Upper lobe of left lung (tissue), 4 donors: ENCODE measurements around the gene TUBGCP6.

Experiments
- POLR2A ChIP-seq, 4 donors: fragments of 450-650 bp; IDR thresholded peaks; one replicate each; pipeline ENCODE4 v1.5.1; 2016 to 2017; ENCODE audit warnings: antibody characterized with exemption in 4 of 4, mild to moderate bottlenecking in 2 of 4
- POLR2AphosphoS5 ChIP-seq, 2 donors: sonication (generic); formaldehyde crosslinking; IDR thresholded peaks; one replicate each; pipeline ENCODE4 v1.5.1; 2017; ENCODE audit warnings: antibody characterized with exemption in 2 of 2
- TF ChIP-seq, protein P1 (sequence below), 6 experiments: fragments of 450-650 bp in 4 of 6; fragments of 200-600 bp in 2 of 6; sonication (generic) in 2 of 6; IDR thresholded peaks; one replicate each; pipeline ENCODE4 v1.5.1; 2016 to 2019; ENCODE audit warnings: antibody characterized with exemption in 6 of 6

DNA sequence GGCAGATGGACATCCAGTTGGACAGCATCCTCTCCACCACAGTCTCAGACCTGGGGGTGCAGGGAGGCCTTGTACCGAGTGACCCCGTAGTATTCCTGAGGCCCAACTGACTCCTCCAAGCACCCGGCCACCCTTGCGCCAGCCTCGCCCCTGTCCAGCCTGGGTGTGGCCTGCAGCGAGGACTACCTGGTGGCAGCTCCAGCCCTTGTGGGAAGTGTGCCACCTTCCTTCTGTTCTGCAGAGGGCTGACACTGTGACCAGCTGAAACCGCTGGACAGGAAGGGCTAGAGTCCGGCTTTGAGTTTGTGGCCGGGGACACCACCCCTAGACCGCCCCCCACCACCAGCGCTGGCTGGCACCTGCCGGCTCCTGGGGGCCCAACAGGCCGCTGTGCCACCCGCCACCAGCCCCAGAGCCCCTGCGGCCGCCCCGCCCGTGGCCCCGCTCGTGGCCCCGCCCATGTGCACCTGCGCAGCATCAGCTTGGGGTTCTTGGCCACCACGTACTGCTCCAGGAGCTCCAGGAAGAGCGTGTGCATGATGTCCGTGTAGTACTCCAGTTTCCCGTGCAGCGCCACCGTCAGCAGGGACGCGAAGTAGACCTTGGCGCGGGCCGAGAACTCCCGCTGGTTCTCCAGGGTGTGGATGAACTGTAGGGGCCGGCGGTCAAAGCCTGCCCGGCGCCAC, 35.3 kb upstream of the TUBGCP6 start:
- TF ChIP-seq, protein P1, sequence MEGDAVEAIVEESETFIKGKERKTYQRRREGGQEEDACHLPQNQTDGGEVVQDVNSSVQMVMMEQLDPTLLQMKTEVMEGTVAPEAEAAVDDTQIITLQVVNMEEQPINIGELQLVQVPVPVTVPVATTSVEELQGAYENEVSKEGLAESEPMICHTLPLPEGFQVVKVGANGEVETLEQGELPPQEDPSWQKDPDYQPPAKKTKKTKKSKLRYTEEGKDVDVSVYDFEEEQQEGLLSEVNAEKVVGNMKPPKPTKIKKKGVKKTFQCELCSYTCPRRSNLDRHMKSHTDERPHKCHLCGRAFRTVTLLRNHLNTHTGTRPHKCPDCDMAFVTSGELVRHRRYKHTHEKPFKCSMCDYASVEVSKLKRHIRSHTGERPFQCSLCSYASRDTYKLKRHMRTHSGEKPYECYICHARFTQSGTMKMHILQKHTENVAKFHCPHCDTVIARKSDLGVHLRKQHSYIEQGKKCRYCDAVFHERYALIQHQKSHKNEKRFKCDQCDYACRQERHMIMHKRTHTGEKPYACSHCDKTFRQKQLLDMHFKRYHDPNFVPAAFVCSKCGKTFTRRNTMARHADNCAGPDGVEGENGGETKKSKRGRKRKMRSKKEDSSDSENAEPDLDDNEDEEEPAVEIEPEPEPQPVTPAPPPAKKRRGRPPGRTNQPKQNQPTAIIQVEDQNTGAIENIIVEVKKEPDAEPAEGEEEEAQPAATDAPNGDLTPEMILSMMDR (IDR thresholded peaks at IDR 0.05), result no peak
- TF ChIP-seq POLR2A (IDR thresholded peaks at IDR 0.05) (no peak), POLR2AphosphoS5 (IDR thresholded peaks at IDR 0.05) (no peak)
